Fibroblast of lung (primary cell): ENCODE measurements around the gene TMEM132D. TPM values are rescaled to one million over a fixed set of nuclear protein-coding genes. Genes with fewer than 3 reads are reported as not detected.

Experiments
- DNase-seq, 2 donors: peaks; one replicate each; pipeline versions ENCODE4 v3.0.0 to v3.0.0-alpha.2; 2010; ENCODE audit warnings: low read depth in 2 of 2
- H2AFZ ChIP-seq: 2 replicates; pipeline ENCODE4 v1.5.1; 2012; ENCODE audit warnings: low read length, control low read depth, inconsistent platforms
- H3K27ac ChIP-seq: 2 replicates; pipeline ENCODE4 v1.5.1; 2011; ENCODE audit warnings: low read length, control low read depth; ENCODE audit not compliant: insufficient read depth
- H3K27me3 ChIP-seq: 2 replicates; pipeline ENCODE4 v1.5.1; 2011; ENCODE audit warnings: mild to moderate bottlenecking, low read length; ENCODE audit not compliant: control insufficient read depth, insufficient read depth
- H3K36me3 ChIP-seq: 2 replicates; pipeline ENCODE4 v1.5.1; 2011; ENCODE audit warnings: low read length; ENCODE audit not compliant: control insufficient read depth, insufficient read depth
- H3K4me1 ChIP-seq: 2 replicates; pipeline ENCODE4 v1.5.1; 2011; ENCODE audit warnings: low read length; ENCODE audit not compliant: control insufficient read depth, insufficient read depth; ENCODE audit errors: extremely low read depth
- H3K4me2 ChIP-seq: 2 replicates; pipeline ENCODE4 v1.5.1; 2011; ENCODE audit warnings: low read length, control low read depth; ENCODE audit not compliant: insufficient read depth; ENCODE audit errors: extremely low read depth
- H3K4me3 ChIP-seq, 4 experiments: fragments of 200-600 bp in 1 of 4; sonication (generic) in 1 of 4; replicated peaks in 1 of 4; 2 replicates each; pipeline ENCODE4 v1.5.1; 2011 to 2016; ENCODE audit warnings: low read length in 4 of 4, low read depth in 3 of 4, mild to moderate bottlenecking in 3 of 4, control low read depth in 2 of 4, inconsistent platforms in 1 of 4, mixed read lengths in 1 of 4; ENCODE audit not compliant: insufficient read depth in 1 of 4; ENCODE audit errors: control extremely low read depth in 1 of 4
- H3K79me2 ChIP-seq: 2 replicates; pipeline ENCODE4 v1.5.1; 2012; ENCODE audit warnings: mild to moderate bottlenecking, low read length, inconsistent platforms; ENCODE audit not compliant: control insufficient read depth, insufficient read depth
- H3K9ac ChIP-seq: 2 replicates; pipeline ENCODE4 v1.5.1; 2011; ENCODE audit warnings: mild to moderate bottlenecking, low read length, control low read depth; ENCODE audit not compliant: insufficient read depth
- H3K9me3 ChIP-seq: 2 replicates; pipeline ENCODE4 v1.5.1; 2012; ENCODE audit warnings: low read depth, low read length; ENCODE audit not compliant: control insufficient read depth, insufficient read depth
- H4K20me1 ChIP-seq: 2 replicates; pipeline ENCODE4 v1.5.1; 2011; ENCODE audit warnings: low read length; ENCODE audit not compliant: control insufficient read depth, insufficient read depth; ENCODE audit errors: extremely low read depth
- EZH2 ChIP-seq: IDR thresholded peaks from 2 replicates; pipeline ENCODE4 v1.5.1; 2012; ENCODE audit warnings: low read length, control low read depth, mild to moderate bottlenecking; ENCODE audit errors: missing control alignments
- polyA plus RNA-seq, 2 donors: library from polyadenylated mRNA; depleted of rRNA in 1 of 2; stranded (reverse) in 1 of 2; unstranded in 1 of 2; fragments of >200 nt; gene quantifications; 2 replicates each; pipeline ENCODE4 v1.2.1, GENCODE V29; 2011 to 2012; ENCODE audit warnings: missing spikeins in 1 of 2
- total RNA-seq: library from RNA; depleted of rRNA; stranded (reverse); fragments of >200 nt; gene quantifications from 2 replicates; pipeline ENCODE4 v1.2.1, GENCODE V29; 2014
- TF ChIP-seq, protein P1 (sequence below), 2 donors: IDR thresholded peaks in 1 of 2; conservative IDR thresholded peaks in 1 of 2; 1 replicate in 1 of 2; 2 replicates in 1 of 2; pipeline ENCODE4 v1.5.1; 2011 to 2012; ENCODE audit warnings: low read length in 2 of 2, control low read depth in 1 of 2, inconsistent platforms in 1 of 2, low read depth in 1 of 2, mild to moderate bottlenecking in 1 of 2

TMEM132D gene
- total and polyA plus RNA-seq, 2 donors (not counting 1 experiment from before 2014, with no cell fraction given), result not detected

DNA sequence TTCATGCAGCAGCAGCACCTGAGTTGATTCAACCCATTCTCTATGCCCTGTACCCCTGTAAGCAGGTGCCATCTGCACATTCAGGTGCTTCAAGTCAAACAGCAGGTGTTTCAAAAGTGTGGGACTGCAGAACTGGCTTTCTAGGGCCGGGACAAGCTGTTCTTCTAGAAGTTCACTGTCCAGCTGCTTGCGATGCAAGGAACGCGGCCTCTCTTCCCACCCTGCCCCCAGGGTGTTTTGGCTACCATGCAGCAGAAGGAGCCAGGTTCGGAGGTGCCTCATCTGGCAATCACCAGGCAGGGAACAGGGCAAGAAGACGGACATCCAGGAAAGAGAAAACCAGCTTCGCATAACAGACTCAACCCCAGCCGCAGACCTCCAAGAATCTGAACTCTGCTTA lies 35.2 kb downstream of the TMEM132D start:
- no peak overlapping the region for H3K27ac ChIP-seq
- no peaks in the 10 kb centered on the region for H3K36me3 ChIP-seq

DNA sequence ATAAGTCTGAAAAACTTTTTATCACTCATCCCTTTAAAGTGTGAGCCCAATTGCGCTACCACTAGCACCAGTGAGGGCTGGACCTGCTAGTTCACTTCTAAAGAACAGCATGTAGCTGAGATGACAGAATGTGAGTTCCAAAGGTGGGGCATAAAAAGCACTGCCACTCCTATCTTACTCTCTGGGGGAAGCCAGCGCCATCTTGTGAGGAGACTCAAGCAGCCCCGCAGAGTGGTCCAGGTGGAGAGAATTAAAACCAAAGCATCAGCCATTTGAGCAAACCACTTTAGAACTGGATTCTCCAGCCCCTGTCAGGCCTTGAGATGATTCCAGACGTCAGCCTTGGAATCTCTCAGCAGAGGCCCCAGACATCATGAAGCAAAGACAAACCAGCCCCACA lies 39.9 kb downstream of the TMEM132D start:
- Histone ChIP-seq H3K36me3 (no peaks in the 10 kb centered on the region), H4K20me1 (no peaks in the 10 kb centered on the region), H3K4me1 (no peaks in the 10 kb centered on the region), H3K4me3 (no peak overlapping the region), H3K79me2 (no peaks in the 10 kb centered on the region), H2AFZ (no peak overlapping the region), H3K9ac (no peak overlapping the region), H3K4me2 (no peak overlapping the region), H3K27ac (no peak overlapping the region), H3K9me3 (no peaks in the 10 kb centered on the region), H3K27me3 (no peaks in the 10 kb centered on the region)
- TF ChIP-seq, protein P1, sequence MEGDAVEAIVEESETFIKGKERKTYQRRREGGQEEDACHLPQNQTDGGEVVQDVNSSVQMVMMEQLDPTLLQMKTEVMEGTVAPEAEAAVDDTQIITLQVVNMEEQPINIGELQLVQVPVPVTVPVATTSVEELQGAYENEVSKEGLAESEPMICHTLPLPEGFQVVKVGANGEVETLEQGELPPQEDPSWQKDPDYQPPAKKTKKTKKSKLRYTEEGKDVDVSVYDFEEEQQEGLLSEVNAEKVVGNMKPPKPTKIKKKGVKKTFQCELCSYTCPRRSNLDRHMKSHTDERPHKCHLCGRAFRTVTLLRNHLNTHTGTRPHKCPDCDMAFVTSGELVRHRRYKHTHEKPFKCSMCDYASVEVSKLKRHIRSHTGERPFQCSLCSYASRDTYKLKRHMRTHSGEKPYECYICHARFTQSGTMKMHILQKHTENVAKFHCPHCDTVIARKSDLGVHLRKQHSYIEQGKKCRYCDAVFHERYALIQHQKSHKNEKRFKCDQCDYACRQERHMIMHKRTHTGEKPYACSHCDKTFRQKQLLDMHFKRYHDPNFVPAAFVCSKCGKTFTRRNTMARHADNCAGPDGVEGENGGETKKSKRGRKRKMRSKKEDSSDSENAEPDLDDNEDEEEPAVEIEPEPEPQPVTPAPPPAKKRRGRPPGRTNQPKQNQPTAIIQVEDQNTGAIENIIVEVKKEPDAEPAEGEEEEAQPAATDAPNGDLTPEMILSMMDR (conservative IDR thresholded peaks at IDR 0.05 in 1 of 2, IDR thresholded peaks at IDR 0.05 in 1 of 2; ENCODE audit: low read depth in 1 of 2, low read length in 2 of 2), result no peak
- TF ChIP-seq EZH2, result no peak
- no peak for DNase-seq

More for the DNA sequence above, 35.2 kb downstream of the TMEM132D start:
- Histone ChIP-seq H3K9me3 (no peaks in the 10 kb centered on the region), H3K4me1 (no peaks in the 10 kb centered on the region), H4K20me1 (no peaks in the 10 kb centered on the region), H3K27me3 (no peaks in the 10 kb centered on the region), H3K79me2 (no peaks in the 10 kb centered on the region), H3K4me3 (no peak overlapping the region), H3K9ac (no peak overlapping the region), H3K4me2 (no peak overlapping the region), H2AFZ (no peak overlapping the region)
- DNase-seq, result no peak
- TF ChIP-seq, protein P1 (conservative IDR thresholded peaks at IDR 0.05 in 1 of 2, IDR thresholded peaks at IDR 0.05 in 1 of 2; ENCODE audit: low read depth in 1 of 2, low read length in 2 of 2), result no peak
- TF ChIP-seq EZH2, result no peak

DNA sequence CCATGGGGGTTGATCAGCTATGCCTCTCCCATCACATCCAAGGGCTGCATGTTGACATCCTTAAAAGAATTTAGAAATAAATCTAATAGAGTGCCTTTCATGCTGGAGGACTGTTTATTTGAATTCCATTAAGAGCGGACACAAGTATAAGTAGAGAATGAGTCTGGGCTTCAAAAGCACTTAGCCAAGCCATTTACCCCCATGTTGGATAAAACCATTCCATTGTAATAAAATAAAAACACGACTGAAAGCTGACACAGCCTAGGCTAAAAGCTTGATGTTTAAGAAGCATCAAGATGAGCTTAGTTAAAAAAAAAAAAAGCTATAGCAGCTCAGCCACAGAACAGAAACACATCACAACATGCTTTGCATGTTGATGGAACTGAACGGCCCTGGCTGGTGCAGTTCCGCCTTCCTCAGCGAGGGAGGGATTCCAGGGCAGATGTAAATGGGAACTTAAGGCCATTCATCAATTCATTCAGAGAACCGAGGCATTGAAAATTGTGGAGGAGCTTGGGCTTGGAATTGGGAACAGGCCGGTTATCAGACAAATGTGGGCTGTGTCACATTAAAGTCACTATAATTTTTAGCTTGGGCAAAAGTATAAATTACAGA lies 41.2 kb downstream of the TMEM132D start:
- no peak overlapping the region for H3K9ac ChIP-seq
- no peaks in the 10 kb centered on the region for H3K9me3 ChIP-seq

More for the DNA sequence above, 41.2 kb downstream of the TMEM132D start:
- H3K36me3 ChIP-seq, result no peaks in the 10 kb centered on the region
- H2AFZ ChIP-seq, result no peak overlapping the region
- H3K4me3 ChIP-seq, result no peak overlapping the region
- no peaks in the 10 kb centered on the region for H3K27me3 ChIP-seq
- no peaks in the 10 kb centered on the region for H3K79me2 ChIP-seq
- no peaks in the 10 kb centered on the region for H4K20me1 ChIP-seq
- no peaks in the 10 kb centered on the region for H3K4me1 ChIP-seq
- no peak overlapping the region for H3K27ac ChIP-seq
- no peak for DNase-seq
- no peak overlapping the region for H3K4me2 ChIP-seq
- TF ChIP-seq, protein P1 (conservative IDR thresholded peaks at IDR 0.05 in 1 of 2, IDR thresholded peaks at IDR 0.05 in 1 of 2; ENCODE audit: low read depth in 1 of 2, low read length in 2 of 2), result no peak
- TF ChIP-seq EZH2, result no peak
